ENCODE measurements around the gene RBMS1. TPM values are rescaled to one million over a fixed set of nuclear protein-coding genes. Genes with fewer than 3 reads are reported as not detected.

Gene RBMS1
- total RNA-seq, 3 donors from 2014 or later: 47.1 to 63.4 (median 56.3) TPM

- peaks cover 53% of the 10 kb centered on the region for H3K4me1 Mint-ChIP-seq (ENCODE audit: low read depth)
- no peaks in the 10 kb centered on the region for H3K9me3 Mint-ChIP-seq
- H3K36me3 Mint-ChIP-seq (ENCODE audit: insufficient read depth): peaks cover 40% of the 10 kb centered on the region
- no peaks in the 10 kb centered on the region for H3K27me3 Mint-ChIP-seq (ENCODE audit: low read depth)
- DNase-seq (no peak), ATAC-seq (no peak)
- H3K4me3 Mint-ChIP-seq: no peak overlapping the region
Observed at GRCh38 chr2:160303076-160303475, 190.5 kb downstream of the RBMS1 start.

- H3K36me3 Mint-ChIP-seq (ENCODE audit: insufficient read depth): peaks cover 55% of the 10 kb centered on the region
- peak; percentile 91 to 92 for ATAC-seq
- H3K4me3 Mint-ChIP-seq: no peak overlapping the region
- no peak for DNase-seq
- no peaks in the 10 kb centered on the region for H3K27me3 Mint-ChIP-seq (ENCODE audit: low read depth)
- H3K9me3 Mint-ChIP-seq: no peaks in the 10 kb centered on the region
- H3K4me1 Mint-ChIP-seq (ENCODE audit: low read depth): peaks cover 69% of the 10 kb centered on the region
Observed at GRCh38 chr2:160301420-160301819, 192.2 kb downstream of the RBMS1 start.

GRCh38 chr2:160300203-160300602, 193.4 kb downstream of the RBMS1 start:
- peaks cover 60% of the 10 kb centered on the region for H3K36me3 Mint-ChIP-seq (ENCODE audit: insufficient read depth)
- ATAC-seq: no peak
- H3K9me3 Mint-ChIP-seq: no peaks in the 10 kb centered on the region
- H3K4me1 Mint-ChIP-seq (ENCODE audit: low read depth): peaks cover 75% of the 10 kb centered on the region
- H3K4me3 Mint-ChIP-seq: no peak overlapping the region
- DNase-seq: no peak
- no peaks in the 10 kb centered on the region for H3K27me3 Mint-ChIP-seq (ENCODE audit: low read depth)

- H3K4me3 Mint-ChIP-seq: peak overlapping the region; percentile 20
- no peak for DNase-seq
- peak; percentile 33 to 59 for ATAC-seq
- H3K27me3 Mint-ChIP-seq (ENCODE audit: low read depth): no peaks in the 10 kb centered on the region
- peaks cover 82% of the 10 kb centered on the region for H3K4me1 Mint-ChIP-seq (ENCODE audit: low read depth)
- H3K36me3 Mint-ChIP-seq (ENCODE audit: insufficient read depth): peaks cover 61% of the 10 kb centered on the region
- no peaks in the 10 kb centered on the region for H3K9me3 Mint-ChIP-seq
Observed at GRCh38 chr2:160299540-160299939, 194.1 kb downstream of the RBMS1 start.

- H3K36me3 Mint-ChIP-seq (ENCODE audit: insufficient read depth): peaks cover 60% of the 10 kb centered on the region
- H3K4me3 Mint-ChIP-seq: no peak overlapping the region
- H3K27me3 Mint-ChIP-seq (ENCODE audit: low read depth): no peaks in the 10 kb centered on the region
- H3K4me1 Mint-ChIP-seq (ENCODE audit: low read depth): peaks cover 86% of the 10 kb centered on the region
- DNase-seq (no peak), ATAC-seq (no peak)
- no peaks in the 10 kb centered on the region for H3K9me3 Mint-ChIP-seq
Observed at GRCh38 chr2:160298960-160299359, 194.6 kb downstream of the RBMS1 start.

GRCh38 chr2:160295519-160296207, 197.9 kb downstream of the RBMS1 start:
- DNase-seq (no peak), ATAC-seq (peak; percentile 24 to 48)
- no peaks in the 10 kb centered on the region for H3K27me3 Mint-ChIP-seq (ENCODE audit: low read depth)
- H3K9me3 Mint-ChIP-seq: no peaks in the 10 kb centered on the region
- H3K36me3 Mint-ChIP-seq (ENCODE audit: insufficient read depth): peaks cover 64% of the 10 kb centered on the region
- peaks cover 79% of the 10 kb centered on the region for H3K4me1 Mint-ChIP-seq (ENCODE audit: low read depth)
- H3K4me3 Mint-ChIP-seq: peak overlapping the region; percentile 19

- H3K4me3 Mint-ChIP-seq: peak overlapping the region; percentile 19
Observed at GRCh38 chr2:160294889-160295288, 198.7 kb downstream of the RBMS1 start.

GRCh38 chr2:160294339-160294803, 199.2 kb downstream of the RBMS1 start:
- ATAC-seq (peak; percentile 84 to 93), DNase-seq (no peak)
- no peak overlapping the region for H3K4me3 Mint-ChIP-seq
- H3K27me3 Mint-ChIP-seq (ENCODE audit: low read depth): no peaks in the 10 kb centered on the region
- H3K9me3 Mint-ChIP-seq: no peaks in the 10 kb centered on the region
- H3K4me1 Mint-ChIP-seq (ENCODE audit: low read depth): peaks cover 70% of the 10 kb centered on the region
- peaks cover 57% of the 10 kb centered on the region for H3K36me3 Mint-ChIP-seq (ENCODE audit: insufficient read depth)

More at GRCh38 chr2:160294889-160295288, 198.7 kb downstream of the RBMS1 start:
- Mint-ChIP-seq H3K36me3 (ENCODE audit: insufficient read depth) (peaks cover 62% of the 10 kb centered on the region), H3K27me3 (ENCODE audit: low read depth) (no peaks in the 10 kb centered on the region), H3K4me1 (ENCODE audit: low read depth) (peaks cover 75% of the 10 kb centered on the region), H3K9me3 (no peaks in the 10 kb centered on the region)
- ATAC-seq: no peak
- DNase-seq: no peak

- H3K4me1 Mint-ChIP-seq (ENCODE audit: low read depth): peaks cover 62% of the 10 kb centered on the region
- no peak overlapping the region for H3K4me3 Mint-ChIP-seq
- no peak for DNase-seq
- peaks cover 51% of the 10 kb centered on the region for H3K36me3 Mint-ChIP-seq (ENCODE audit: insufficient read depth)
- H3K9me3 Mint-ChIP-seq: no peaks in the 10 kb centered on the region
- ATAC-seq: no peak
- no peaks in the 10 kb centered on the region for H3K27me3 Mint-ChIP-seq (ENCODE audit: low read depth)
Observed at GRCh38 chr2:160293391-160294091, 200.1 kb downstream of the RBMS1 start.

- no peaks in the 10 kb centered on the region for H3K9me3 Mint-ChIP-seq
- ATAC-seq (no peak), DNase-seq (no peak)
- no peak overlapping the region for H3K4me3 Mint-ChIP-seq
- no peaks in the 10 kb centered on the region for H3K27me3 Mint-ChIP-seq (ENCODE audit: low read depth)
- peaks cover 45% of the 10 kb centered on the region for H3K36me3 Mint-ChIP-seq (ENCODE audit: insufficient read depth)
- peaks cover 49% of the 10 kb centered on the region for H3K4me1 Mint-ChIP-seq (ENCODE audit: low read depth)
Observed at GRCh38 chr2:160292225-160292624, 201.4 kb downstream of the RBMS1 start.

GRCh38 chr2:160291382-160291781, 202.2 kb downstream of the RBMS1 start:
- H3K36me3 Mint-ChIP-seq (ENCODE audit: insufficient read depth): peaks cover 44% of the 10 kb centered on the region

GRCh38 chr2:160290598-160290997, 203.0 kb downstream of the RBMS1 start:
- peaks cover 38% of the 10 kb centered on the region for H3K36me3 Mint-ChIP-seq (ENCODE audit: insufficient read depth)
- no peak overlapping the region for H3K4me3 Mint-ChIP-seq
- H3K27me3 Mint-ChIP-seq (ENCODE audit: low read depth): no peaks in the 10 kb centered on the region
- ATAC-seq: no peak
- peaks cover 32% of the 10 kb centered on the region for H3K4me1 Mint-ChIP-seq (ENCODE audit: low read depth)
- no peaks in the 10 kb centered on the region for H3K9me3 Mint-ChIP-seq
- DNase-seq: no peak

More at GRCh38 chr2:160291382-160291781, 202.2 kb downstream of the RBMS1 start:
- Mint-ChIP-seq H3K27me3 (ENCODE audit: low read depth) (no peaks in the 10 kb centered on the region), H3K4me1 (ENCODE audit: low read depth) (peaks cover 40% of the 10 kb centered on the region), H3K9me3 (no peaks in the 10 kb centered on the region), H3K4me3 (no peak overlapping the region)
- DNase-seq: no peak
- no peak for ATAC-seq

GRCh38 chr2:160289831-160290230, 203.8 kb downstream of the RBMS1 start:
- ATAC-seq: no peak
- Mint-ChIP-seq H3K4me3 (no peak overlapping the region), H3K9me3 (no peaks in the 10 kb centered on the region), H3K27me3 (ENCODE audit: low read depth) (no peaks in the 10 kb centered on the region), H3K4me1 (ENCODE audit: low read depth) (peaks cover 26% of the 10 kb centered on the region), H3K36me3 (ENCODE audit: insufficient read depth) (peaks cover 35% of the 10 kb centered on the region)
- no peak for DNase-seq

GRCh38 chr2:160289126-160289525, 204.5 kb downstream of the RBMS1 start:
- Mint-ChIP-seq H3K36me3 (ENCODE audit: insufficient read depth) (peaks cover 42% of the 10 kb centered on the region), H3K4me3 (no peak overlapping the region), H3K9me3 (no peaks in the 10 kb centered on the region), H3K27me3 (ENCODE audit: low read depth) (no peaks in the 10 kb centered on the region), H3K4me1 (ENCODE audit: low read depth) (peaks cover 24% of the 10 kb centered on the region)
- DNase-seq: no peak
- no peak for ATAC-seq

GRCh38 chr2:160288324-160288723, 205.3 kb downstream of the RBMS1 start:
- ATAC-seq: no peak
- no peaks in the 10 kb centered on the region for H3K27me3 Mint-ChIP-seq (ENCODE audit: low read depth)
- no peaks in the 10 kb centered on the region for H3K9me3 Mint-ChIP-seq
- DNase-seq: no peak
- H3K4me3 Mint-ChIP-seq: no peak overlapping the region
- peaks cover 16% of the 10 kb centered on the region for H3K4me1 Mint-ChIP-seq (ENCODE audit: low read depth)
- H3K36me3 Mint-ChIP-seq (ENCODE audit: insufficient read depth): peaks cover 44% of the 10 kb centered on the region
